GM18873 (cell line): Measurements from ENCODE around the gene KAT8.
"Not testable (repeated sequence)": the region's sequence is repeated elsewhere in the genome, so short reads cannot be mapped to it uniquely, and the experiment has no call there.

Source experiments
- ATAC-seq: cut with Tn5 transposase; IDR thresholded peaks from one replicate; pipeline ENCODE4 v1.9.1; 2021; ENCODE audit warnings: mild to moderate bottlenecking, moderate library complexity, moderate number of reproducible peaks; ENCODE audit not compliant: unreplicated experiment, low FRiP score

KAT8 gene

GRCh38 chr16:31083556-31083955 lies 33.9 kb upstream of the KAT8 start:
- no peak for ATAC-seq

DNA sequence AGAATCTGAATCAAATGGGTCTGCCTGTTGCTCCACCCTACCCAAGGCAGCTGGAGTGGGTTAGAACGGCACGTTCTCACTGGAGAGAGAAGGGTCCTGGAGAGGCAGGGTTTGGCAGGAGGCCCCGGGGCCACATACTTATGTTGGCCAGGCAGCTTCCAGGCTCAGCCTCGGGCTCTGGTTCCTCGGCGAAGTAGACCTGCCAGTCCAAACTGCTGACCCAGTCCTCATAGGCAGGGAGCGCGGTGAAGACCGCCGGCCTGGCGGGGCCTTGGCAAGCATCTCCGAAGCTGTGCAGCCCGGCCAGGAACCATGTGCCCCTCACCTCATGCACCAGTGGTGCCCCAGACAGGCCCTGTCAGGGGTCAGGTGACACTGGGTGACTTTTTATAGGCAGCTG lies 33.5 kb upstream of the KAT8 start:
- no peak for ATAC-seq

- ATAC-seq = no peak
Measured at GRCh38 chr16:31084584-31085302, 32.7 kb upstream of the KAT8 start.

DNA sequence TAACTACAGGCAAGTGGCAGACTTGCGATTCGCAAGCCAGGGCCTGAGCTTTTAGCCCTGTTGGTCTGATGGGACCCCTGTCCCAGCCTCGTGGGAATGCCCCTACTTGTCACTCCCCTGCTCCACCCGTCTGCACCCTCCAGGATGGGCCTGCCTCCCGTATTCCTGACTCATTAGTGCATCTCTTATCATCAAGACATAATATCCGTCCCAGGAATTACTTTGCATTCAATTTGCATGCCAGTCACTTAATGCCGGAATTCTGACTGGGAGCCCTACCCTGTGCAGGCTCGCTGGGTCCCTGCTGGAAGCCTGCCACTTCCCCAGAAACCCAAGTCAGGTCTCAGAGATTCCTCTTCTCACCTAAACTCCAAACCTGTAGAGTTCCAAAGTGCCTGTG lies 32.1 kb upstream of the KAT8 start:
- ATAC-seq = no peak

DNA sequence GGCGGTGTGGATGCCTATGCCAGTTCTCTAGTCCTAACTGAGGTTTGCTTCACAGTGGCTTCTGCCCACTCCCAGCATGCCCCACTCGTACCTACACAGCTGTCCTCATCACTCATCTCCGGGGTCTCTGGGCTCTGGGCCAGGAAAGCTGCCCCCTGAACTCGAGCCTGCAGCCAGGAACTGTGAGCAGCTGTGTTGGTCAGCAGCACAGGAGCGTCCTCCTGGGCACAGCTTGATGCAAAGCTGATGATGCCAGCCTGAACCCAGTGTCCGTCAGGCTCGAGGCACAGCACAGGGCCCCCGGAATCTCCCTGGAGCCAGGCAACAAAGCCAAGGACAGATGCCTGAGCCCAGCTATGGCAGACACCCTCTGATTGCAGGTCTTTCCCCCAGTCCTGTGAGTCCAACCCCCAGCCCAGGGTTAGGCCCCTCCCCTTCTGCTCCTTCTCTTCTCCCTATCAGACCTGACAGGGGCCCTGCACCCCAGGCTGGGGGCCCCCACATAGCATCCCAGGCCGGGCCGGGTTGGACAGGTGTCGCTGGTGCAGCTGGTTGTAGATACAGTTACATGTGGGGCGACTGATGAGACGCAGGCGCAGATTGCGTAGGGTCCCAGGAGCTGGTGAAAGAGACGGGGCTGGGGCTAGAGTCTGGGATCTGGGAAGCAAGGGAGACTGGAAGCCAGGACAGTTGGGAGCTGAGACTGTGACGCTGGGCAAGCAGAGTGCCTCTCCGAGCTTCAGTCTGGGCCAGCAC lies 31.4 kb upstream of the KAT8 start:
- ATAC-seq = no peak

GRCh38 chr16:31086629-31086906 lies 30.9 kb upstream of the KAT8 start:
- no peak for ATAC-seq

DNA sequence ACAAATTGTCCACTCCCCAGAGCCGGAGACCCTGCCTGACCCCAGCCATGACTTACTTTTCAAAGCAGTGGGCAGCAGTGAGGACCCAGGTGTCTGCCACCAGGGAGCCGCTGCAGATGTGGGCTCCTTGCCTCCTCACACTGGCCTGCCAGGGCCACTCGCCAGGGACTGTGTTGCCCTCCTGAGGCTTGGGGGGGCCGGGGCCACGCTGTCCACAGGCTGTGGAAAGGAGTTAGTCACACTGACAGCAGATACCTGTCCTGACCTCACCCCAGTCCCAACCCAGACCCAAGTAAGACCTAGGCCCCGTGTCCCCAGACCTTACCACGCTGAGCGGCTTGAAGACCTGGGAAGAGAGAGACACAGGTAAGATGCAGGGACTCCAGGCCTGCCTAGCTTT lies 30.0 kb upstream of the KAT8 start:
- no peak for ATAC-seq

GRCh38 chr16:31087971-31088370 lies 29.5 kb upstream of the KAT8 start:
- ATAC-seq = no peak

- no peak for ATAC-seq
Measured at GRCh38 chr16:31088459-31089183, 28.8 kb upstream of the KAT8 start, which contains the start of gene PRSS53. Gene PRSS53, minus strand, starts transcription at chr16:31088943. Its CDS starts 134 bp downstream, at chr16:31088809.

GRCh38 chr16:31089199-31089598 lies 28.3 kb upstream of the KAT8 start:
- ATAC-seq = no peak

DNA sequence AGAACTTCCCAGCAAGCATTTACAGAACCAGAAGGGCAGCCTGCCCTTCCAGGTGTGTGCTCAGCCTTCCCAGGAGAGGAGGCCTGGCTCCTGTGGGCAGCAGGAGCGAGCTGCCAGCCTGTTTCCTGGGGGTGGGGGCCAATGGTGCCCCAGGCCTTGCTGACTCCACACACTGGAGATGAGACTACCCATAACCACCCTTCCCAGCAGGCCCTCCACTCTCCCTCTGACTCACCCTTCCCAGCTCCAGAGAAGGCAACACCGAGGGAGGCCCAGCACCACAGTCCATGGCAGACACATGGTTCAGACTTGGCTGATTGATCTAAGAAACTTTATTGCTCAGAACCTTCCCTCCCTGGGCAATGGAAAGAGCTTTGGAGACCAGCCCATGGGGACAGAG lies 26.9 kb upstream of the KAT8 start:
- no peak for ATAC-seq

- ATAC-seq = no peak
Measured at GRCh38 chr16:31092330-31092729, 25.1 kb upstream of the KAT8 start.

- ATAC-seq = no peak
Measured at GRCh38 chr16:31093132-31093703, 24.2 kb upstream of the KAT8 start.

DNA sequence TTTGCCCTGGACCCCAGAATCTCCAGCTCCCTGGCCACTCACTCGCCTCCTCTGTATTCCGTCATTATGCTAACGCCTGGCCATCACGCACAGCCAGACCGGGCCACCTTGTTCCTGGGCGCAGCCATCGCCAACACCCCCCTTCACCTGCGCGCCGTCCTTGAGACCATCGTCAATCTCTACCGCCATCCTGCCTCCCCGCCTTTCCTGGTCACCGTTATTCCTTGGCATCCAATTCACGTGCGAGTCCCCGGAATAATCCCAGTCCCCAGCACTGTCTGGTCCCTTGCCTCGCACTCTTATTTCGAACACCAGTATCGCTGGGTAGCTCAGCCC lies 23.4 kb upstream of the KAT8 start:
- no peak for ATAC-seq

DNA sequence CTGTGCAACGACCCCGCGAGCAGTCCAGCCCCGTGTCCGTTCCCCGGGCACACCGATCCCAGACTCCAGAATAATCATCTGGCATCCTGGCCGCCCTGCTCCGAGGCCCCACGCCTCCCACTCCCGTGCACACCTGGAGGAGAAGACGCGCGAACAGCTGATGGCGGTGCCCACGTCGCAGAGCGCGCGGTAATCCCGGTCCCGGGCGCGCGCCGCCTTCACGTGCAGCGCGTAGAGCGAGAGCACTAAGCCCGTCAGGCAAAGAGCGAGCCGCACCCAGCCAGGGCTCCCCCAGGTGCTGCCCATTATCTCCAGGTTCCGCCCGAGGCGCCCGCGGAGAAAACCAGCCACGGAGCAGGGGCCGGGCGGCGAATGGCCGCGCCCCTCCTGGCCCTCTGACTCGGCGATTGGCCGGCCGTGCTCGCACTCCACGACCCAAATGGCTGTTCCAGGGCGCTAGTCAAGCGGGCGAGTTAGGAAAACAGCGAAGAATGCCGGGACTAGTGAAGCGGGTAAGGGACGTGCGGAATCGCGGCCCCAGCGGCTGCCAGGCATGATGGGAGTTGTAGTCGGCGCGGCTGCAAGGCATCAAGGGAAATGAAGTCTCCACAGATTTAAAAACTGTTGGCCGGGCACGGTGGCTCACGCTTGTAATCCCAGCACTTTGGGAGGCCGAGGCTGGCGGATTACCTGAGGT lies 22.9 kb upstream of the KAT8 start, which contains the start of gene VKORC1:
TSS of gene VKORC1 (minus strand) at position 374 of the 697 bp plus-strand sequence. CDS start at position 306, 68 bp downstream.
- ATAC-seq = peak; percentile 76

- ATAC-seq = no peak
Measured at GRCh38 chr16:31099860-31100638, 17.4 kb upstream of the KAT8 start.

GRCh38 chr16:31100876-31101641 lies 16.4 kb upstream of the KAT8 start:
- not testable (repeated sequence) for ATAC-seq

GRCh38 chr16:31105677-31106213 lies 11.7 kb upstream of the KAT8 start:
- ATAC-seq = no peak
